Activated CD8-positive, alpha-beta memory T cell treated with anti-CD3 and anti-CD28 coated beads, Interleukin-2, amount 50 U/mL, for 4 hours (primary cell): ENCODE results near the gene DNM2.

Source experiments
- DNase-seq: peaks from one replicate; pipeline ENCODE4 v3.0.0-alpha.2; 2020

DNM2 gene

GRCh38 chr19:10788146-10788545 lies 70.3 kb downstream of the DNM2 start:
- DNase-seq = no peak

- DNase-seq = no peak
Measured at GRCh38 chr19:10789866-10790265, 72.0 kb downstream of the DNM2 start.

DNA sequence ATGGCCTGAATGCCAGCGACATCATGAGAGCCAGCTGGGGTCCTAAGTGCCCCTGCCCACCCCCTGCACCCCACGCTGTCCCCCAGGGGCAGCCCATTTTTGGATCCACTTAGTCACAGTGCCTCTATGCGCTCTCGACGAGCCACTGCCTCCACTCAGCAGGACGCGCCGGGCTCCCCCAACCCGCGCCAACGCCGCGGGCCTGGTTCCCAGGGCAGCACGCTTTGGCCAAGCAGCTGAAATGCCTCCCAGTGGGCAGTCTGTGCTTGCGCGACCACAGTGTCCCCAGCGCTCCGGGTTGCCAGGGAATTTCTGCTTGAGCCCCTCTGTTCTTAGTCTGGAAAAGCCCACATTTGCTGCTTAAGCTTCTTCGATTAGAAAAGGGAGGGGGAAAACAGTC lies 78.8 kb downstream of the DNM2 start:
- DNase-seq = no peak

DNA sequence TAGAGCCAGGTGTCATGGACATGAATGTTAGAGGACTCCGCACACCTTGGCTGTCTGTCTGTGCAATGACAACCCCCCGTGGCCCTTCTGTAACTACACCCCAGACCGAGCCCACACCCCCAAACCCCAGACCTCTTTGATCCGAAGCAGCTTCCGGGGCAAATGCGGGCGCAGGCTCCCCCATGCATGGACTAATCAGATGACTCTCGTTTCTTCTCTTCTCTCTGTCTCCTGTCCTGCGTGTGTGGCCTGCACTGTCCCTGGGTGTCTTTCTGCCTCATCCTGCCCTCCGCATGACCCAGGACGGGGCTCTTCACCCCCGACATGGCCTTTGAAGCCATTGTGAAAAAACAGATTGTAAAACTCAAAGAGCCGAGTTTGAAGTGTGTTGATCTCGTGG lies 79.2 kb downstream of the DNM2 start:
- DNase-seq = peak; percentile 47

DNA sequence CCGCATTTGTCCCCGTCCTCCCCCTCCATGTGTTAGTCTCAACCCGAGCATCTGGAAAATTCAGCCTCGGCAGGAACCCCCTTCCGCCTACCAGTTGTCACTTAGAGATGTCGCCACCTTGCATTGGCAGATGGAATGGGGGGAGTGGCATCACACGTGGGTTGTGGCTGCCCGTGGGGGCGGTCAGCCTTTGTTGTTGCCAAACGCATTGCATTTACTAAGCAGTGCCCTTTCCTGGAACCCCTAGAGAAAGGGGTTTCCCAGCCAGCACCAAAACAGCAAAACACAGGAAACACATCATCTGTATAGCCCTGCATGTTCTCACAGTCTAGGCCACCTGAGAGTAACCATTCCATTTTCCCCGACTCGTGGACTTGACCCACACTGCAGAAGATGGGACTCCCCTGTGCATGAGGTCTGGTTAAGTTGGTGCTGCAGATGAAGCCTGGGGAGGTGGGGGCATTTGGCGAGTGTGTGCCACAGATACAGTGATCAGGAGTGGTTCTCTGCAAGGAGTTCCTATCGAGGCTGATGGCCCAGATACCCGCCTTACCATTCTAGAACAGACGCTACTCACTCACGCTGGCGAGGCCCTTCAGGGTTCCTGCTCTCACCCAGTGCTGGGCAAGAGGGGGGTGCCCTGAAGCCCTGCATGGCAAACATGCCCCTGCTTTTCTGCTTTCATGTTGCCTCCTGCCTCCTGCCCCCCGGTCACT lies 79.8 kb downstream of the DNM2 start:
- peak; percentile 85 for DNase-seq

DNA sequence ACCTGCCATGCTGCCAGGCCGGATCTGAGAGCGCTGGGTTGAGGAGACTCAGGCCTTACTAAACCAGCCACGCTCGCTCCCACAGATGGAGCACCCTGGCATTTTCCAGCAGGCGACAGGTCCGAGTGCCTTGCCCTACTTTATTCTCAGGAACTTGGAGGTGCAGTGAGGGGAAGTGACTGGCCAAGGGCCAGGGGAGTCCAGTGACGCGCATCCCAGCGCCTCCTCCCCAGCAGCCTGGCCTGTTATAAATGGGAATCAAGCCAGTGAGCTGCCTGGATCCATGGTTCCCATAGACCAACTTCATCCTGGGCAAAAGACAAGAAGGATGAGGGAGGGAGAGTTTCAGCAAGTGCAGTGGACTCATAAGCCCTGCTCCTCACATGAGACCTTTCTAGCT lies 82.6 kb downstream of the DNM2 start:
- no peak for DNase-seq

DNA sequence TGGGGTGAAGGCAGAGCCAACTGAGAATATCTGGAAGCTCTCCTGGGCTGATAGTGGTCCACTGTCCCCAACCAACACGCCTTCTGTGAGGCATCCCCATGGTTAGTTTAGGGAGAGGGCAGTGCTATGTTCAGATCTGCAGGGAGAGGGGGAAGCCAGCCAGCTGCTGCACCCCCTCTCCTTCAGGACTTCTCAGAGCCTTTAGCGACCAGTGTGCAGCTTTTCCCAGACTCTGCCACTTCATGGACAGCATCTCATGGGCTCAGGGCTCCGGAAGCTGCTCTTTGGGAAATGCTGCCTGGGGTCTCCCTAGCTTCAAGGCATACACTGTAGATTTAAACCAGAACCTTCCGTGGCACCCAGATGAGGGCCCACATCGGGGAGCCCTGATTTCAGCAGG lies 84.6 kb downstream of the DNM2 start:
- no peak for DNase-seq

- no peak for DNase-seq
Measured at GRCh38 chr19:10803252-10803651, 85.4 kb downstream of the DNM2 start.

GRCh38 chr19:10805065-10805757 lies 87.3 kb downstream of the DNM2 start:
- DNase-seq = no peak

DNA sequence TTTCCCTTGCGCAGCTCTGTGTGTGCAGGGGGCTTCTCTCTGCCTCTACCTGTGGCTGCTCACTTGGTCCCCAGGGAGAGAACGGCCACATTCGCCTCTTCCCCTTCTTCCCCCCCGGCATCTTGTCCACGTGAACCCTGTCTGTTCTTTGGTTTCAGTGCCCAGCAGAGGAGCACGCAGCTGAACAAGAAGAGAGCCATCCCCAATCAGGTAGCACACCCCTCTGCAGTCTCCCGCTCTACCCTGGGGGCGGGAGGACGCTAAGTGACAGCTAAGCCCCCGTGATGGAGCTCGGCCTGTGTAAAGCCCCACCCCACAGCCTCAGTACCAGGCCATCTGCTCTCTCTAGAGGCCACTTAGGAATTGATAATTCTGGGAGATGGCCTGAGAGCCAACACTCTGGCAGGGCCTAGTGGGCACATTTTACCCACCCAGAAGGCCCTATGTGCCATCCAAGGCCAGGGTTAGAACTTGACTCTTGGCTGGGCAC lies 87.9 kb downstream of the DNM2 start:
- DNase-seq = no peak

DNA sequence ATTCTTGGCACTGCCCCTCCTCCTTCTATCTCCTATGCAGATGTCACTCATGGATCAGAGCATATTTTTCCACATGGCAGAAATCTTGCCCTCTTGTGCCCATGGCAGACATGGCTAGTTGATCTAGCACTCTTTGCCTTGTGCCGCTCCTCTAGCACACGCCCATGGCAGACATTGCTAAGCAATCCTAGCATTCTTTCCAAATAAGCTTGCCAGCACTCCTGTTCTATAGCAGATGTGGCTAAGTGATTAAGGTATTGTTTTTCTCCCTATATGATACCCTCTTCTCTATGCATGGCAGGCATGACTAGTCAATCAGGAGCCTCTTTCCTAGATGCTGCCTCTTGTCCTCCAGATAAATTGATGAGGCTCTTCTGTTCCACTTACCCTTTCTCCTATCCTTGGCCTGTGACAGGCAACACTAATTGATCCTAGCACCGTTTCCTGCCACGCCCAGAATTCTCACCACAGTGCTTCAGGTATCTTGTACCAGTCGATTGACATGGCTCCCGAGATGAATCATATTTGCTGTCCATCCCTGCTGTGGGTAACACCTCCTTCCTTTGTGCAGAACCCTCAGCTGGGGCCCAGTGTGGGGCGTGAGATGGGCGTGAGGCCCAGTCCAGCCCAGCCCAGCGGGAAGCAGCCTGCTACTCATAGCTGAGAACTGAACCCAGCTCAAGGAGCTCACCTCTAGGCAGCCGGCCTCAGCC lies 91.2 kb downstream of the DNM2 start:
- DNase-seq = no peak

DNA sequence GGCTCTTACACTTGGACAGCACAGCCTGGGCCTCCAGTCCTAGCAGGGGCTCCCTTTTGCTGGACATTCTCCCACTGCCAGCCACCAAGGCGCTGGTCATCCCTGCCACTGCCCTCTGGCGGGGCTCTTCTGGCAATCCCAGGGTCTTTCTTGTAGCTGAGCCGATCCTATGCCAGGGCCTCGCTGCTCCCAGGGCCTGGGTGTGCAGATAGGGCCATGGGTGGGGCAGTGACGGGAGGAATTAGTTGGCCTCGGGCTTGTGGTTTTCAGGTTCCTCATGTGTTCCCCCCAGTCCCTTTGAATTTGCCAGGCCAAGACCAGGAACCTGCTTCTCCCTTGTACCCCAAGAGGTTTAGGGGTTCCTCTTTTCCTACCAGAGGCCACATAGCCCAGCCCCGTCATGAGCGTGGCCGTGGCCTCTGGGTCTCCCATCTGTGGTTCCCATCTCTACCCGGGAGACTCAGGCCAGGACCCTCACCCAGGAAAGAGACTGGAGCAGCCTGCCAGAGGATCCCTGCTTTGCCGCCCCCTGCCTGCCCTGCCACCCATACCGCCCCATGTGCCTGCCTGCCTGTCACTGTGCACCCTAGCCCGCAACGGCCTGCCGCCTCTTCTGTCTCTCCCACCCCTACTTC lies 91.9 kb downstream of the DNM2 start:
- no peak for DNase-seq

GRCh38 chr19:10811391-10812111 lies 93.7 kb downstream of the DNM2 start:
- DNase-seq = no peak

GRCh38 chr19:10812196-10812595 lies 94.3 kb downstream of the DNM2 start:
- no peak for DNase-seq

- no peak for DNase-seq
Measured at GRCh38 chr19:10812902-10813404, 95.1 kb downstream of the DNM2 start.

DNA sequence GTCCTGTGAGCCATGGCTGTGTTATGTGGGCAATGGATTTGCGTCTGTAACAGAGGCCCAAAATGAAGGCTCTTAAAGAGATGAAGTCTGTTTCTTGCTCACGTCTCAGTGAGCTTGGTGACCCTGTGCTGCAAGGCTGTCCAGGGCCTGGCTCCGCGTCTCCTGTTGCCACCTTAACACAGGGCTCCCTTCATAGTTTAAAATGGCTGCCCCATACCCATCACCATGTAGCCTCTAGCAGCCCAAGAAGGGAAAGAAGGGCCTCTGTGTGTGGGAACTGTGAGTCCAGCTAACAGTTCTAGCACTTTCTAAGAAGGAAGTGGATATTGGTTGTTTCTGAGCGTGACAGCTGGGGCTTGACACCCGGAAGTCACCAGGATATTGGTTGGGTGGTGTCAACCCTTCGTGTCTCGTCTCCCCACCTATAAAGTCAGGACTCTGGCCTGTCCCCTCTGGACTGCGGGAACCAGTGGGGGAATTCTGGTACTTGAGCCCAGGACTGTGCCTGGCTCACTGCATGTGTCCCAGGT lies 97.2 kb downstream of the DNM2 start:
- no peak for DNase-seq

GRCh38 chr19:10815969-10816644 lies 98.2 kb downstream of the DNM2 start:
- no peak for DNase-seq

GRCh38 chr19:10816691-10817090 lies 98.8 kb downstream of the DNM2 start:
- DNase-seq = no peak

- DNase-seq = no peak
Measured at GRCh38 chr19:10817291-10818038, 99.6 kb downstream of the DNM2 start.

DNA sequence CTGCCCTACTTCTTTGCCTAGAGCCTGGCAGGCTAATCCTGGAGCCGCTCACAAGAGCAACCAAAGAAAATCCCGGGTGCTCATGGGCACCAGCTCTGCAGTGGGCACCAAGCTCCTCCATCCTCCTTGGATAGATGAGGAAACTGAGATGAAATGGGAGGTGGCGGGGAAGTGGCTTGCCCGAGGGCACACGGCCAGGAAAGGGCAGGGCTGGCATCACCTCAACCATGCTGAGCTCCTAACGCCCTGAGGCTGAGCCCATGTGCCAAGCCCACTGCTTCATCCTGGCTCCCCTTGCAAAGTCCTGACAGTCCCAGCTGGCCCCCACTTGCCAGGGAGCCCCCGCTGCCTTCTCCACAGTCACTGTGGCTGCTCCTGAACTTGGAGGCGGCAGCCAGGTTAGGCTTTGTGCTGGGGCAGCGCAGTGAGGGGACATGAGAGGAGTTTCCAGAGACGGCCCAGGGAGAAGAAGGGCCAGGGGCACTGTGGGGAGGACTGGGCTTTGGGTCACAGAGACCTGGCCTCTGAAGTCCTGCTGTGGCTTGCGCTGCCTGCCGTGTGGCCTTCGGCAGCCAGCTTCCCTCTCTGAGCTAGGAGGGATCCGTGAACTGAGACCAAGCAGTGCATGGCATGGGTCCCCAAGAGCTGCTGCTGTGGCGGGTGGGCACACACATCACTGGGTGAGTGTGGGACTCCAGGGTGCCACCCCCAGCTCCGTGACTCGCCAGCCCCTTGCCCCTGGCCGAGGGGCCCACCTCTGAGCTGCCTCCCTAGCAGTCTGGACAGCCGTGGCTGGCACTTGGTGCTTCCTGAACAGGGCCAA lies 100.6 kb downstream of the DNM2 start:
- DNase-seq = no peak
